GM21381 (cell line): ENCODE results near the gene MDM4.
"Not testable (repeated sequence)": the region's sequence is repeated elsewhere in the genome, so short reads cannot be mapped to it uniquely, and the experiment has no call there.

Experiments
- ATAC-seq: cut with Tn5 transposase; IDR thresholded peaks from one replicate; pipeline ENCODE4 v1.9.1; 2021; ENCODE audit warnings: mild to moderate bottlenecking, moderate library complexity; ENCODE audit not compliant: unreplicated experiment

Gene MDM4

DNA sequence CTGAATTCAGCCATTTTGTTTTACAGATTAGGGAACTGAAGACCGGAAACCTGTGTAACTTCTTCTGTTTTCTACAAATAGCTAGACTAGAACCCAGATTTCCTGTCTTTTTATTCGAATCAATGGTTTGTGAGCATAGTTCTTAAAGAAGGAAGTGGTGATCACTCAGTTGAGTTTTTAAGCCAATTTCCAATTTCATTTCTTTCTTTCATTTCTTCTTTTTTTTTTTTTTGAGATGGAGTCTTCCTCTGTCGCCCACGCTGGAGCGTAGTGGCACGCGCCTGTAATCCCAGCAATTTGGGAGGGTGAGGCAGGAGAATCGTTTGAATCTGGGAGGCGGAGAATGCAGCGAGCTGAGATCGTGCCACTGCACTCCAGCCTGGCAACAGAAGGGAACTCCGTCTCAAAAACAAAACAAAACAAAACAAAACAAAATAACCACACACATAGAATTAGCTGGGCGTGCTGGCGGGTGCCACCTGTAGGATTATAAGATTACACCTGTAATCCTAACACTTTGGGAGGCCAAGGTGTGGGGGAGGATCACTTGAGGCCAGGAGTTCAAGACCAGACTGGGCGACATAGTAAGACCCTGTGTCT lies 3.0 kb upstream of the MDM4 start:
- ATAC-seq: peak; percentile 33

- no peak for ATAC-seq
Measured at GRCh38 chr1:204514828-204515227, 1.4 kb upstream of the MDM4 start.

DNA sequence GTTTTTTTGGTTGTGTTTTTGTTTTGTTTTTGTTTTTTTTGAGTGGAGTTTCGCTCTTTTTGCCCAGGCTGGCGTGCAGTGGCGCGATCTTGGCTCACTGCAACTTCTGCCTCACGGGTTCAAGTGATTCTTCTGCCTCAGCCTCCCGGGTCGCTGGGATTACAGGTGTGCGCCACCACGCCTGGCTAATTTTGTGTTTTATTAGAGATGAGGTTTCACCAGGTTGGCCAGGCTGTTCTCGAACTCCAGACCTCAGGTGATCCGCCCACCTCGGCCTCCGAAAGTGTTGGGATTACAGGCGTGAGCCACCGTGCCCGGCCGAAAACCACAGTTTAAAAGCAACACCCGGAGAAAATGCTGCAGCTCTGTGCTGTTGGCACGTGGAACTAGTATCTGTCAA lies 1.2 kb downstream of the MDM4 start:
- not testable (repeated sequence) for ATAC-seq

GRCh38 chr1:204520834-204521709 lies 4.9 kb downstream of the MDM4 start:
- peak; percentile 45 for ATAC-seq

GRCh38 chr1:204521941-204522521 lies 5.8 kb downstream of the MDM4 start:
- ATAC-seq: not testable (repeated sequence)

- ATAC-seq: no peak
Measured at GRCh38 chr1:204523605-204524215, 7.5 kb downstream of the MDM4 start.

DNA sequence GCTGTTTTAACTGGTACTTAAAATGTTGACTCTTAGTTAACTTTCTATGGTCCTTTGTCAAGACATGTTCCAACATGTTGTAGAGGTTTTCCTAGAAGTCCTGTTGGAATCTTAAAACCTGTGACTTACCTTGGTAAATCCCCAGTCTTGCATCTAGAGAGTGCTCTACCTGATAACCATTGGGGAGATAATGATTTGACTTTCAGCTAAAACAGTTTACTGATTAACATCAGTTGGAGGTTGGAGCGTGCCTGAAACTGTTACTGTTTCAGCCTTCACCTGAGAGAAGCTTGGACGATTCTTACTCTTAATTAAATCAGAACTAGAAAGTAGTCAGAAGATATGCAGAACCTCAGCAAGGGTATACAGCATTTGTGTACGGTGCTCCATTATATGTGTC lies 8.8 kb downstream of the MDM4 start:
- ATAC-seq: no peak

DNA sequence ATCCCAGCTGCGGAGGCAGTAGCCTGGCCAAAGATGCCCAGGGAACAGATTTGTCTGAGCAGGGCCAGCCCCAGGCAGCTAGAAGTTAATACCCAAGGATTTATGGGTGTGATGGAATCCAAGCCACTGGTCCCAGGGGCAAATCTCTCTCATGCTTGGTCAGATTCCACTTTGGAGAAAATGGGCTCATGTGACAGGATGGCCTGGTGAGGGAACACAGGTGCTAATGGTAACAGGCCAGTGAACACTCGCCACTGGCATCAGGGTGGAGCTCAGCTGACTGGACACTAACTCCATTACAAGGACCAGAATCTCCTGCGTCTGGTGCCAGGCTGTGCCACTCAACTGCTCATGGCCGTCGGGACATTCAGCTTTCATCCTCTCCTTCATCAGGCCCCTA lies 12.0 kb downstream of the MDM4 start:
- no peak for ATAC-seq

DNA sequence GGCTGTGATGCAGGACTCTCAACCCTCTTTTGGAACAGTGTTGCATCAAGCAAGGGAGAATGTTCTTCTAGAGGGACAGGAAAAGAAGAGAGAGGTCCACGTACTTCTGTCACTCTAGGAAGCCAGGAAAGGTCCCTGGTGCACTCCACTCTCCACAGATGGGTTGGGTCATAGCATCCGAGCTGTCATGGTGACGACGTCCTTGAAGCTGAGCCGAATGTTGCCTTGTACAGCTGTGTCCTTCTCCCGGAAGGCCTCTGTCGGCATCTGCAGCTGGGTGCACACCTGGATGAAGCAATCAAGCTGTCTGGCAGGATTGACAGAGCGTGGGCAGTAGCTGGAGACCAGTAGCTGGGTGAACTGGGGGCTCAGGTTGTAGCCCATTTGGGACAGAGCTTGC lies 12.5 kb downstream of the MDM4 start:
- ATAC-seq: no peak

DNA sequence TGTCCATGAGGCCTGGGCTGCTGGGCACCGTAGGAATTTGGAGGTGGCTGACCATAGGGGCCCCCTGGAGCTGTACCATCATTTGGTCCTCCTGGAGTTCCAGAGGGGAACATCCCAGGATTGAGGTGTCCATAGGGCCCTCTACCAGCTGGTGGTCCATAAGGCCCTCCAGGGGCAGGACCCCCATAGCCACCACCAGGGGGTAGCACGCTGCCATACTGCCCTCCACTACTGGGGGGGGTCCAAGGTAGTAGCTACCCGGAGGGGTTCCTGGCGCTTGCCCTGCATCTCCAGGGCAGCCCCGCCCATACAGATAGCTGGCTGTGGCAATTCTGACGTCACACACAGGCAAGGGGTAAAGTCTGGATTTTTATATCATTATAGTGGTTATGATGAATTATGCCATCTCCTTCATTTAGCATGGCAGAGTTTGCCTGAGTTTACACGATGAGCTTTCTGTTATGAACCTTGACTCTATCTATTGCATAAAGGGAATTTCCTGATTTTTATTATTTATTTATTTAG lies 13.2 kb downstream of the MDM4 start:
- no peak for ATAC-seq

DNA sequence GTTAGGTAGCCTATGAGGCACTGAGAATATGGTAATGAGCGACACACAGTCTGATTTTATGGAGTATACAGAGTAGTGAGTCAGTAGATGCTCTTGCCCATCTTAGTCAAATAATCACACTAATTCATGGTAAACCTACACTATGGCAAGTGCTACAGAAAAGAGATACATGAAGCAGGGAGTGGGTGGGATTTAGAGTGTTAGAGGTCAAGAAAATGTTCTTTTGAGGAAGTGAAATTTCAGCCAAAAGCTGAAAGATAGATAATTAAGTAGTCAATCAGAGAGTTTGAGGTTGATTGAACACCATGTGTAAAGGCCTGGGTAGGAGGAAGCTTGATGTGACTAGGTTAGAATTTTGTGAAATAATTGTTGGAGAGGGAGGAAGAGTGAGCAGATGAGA lies 14.7 kb downstream of the MDM4 start:
- ATAC-seq: peak; percentile 86

DNA sequence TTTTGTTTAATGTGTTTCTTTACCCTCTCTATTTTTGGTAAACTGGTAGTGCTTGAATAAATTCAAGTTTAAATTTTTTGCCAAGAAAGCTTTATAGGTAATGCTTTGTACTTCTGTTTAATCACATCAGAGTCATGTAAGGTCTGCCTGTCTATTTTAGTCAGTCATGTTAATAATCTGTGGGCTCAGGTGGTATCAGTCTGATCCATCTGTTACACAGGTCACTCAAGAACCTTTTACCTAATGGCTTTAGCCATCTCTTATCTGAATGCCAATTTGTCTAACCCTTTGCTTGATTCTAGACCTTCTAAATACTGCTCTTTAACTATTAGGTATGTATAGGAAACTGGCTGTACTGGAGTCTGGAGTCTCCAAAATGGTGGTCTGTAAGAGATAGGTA lies 16.6 kb downstream of the MDM4 start:
- no peak for ATAC-seq

DNA sequence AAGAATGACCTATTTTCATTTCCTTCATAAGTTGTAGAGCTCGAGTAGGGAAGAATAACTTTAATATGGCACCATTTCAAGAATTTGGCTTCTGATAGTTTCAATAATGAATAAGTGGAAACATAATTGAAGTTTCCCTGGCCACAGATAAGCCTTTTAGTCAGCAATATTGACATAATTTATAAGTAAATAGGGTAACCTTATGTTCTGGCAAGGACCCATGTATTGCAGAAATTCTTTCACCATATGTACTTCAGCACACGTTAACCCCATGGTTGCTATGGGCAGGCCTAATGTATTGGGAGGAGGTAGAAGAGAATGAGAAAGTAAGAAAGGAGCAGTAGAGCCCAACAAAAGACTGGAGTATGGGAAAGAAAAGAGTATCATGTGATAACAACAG lies 25.4 kb downstream of the MDM4 start:
- no peak for ATAC-seq

- peak; percentile 56 for ATAC-seq
Measured at GRCh38 chr1:204544321-204544720, 28.1 kb downstream of the MDM4 start.

- ATAC-seq: no peak
Measured at GRCh38 chr1:204545202-204545601, 29.0 kb downstream of the MDM4 start.

GRCh38 chr1:204545881-204546280 lies 29.7 kb downstream of the MDM4 start:
- no peak for ATAC-seq

DNA sequence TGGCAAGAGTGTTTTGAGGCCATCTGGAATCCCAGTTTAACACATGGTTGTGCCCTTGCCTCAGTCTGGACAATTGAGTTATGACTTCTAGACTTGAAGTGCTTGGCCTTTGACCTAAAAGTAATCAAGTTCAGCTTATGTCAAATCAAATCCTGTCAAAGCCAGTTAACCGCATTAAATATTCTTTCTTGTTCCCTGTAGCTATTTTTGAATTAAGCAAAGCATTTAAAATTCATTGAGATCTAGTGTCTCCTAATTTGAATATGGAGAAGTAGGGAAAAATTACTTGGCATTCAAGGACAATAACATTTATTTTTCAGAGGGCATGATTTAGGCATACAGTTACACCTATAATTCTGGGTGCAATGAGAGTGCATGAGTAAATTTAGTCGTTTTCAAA lies 32.1 kb downstream of the MDM4 start:
- ATAC-seq: no peak

DNA sequence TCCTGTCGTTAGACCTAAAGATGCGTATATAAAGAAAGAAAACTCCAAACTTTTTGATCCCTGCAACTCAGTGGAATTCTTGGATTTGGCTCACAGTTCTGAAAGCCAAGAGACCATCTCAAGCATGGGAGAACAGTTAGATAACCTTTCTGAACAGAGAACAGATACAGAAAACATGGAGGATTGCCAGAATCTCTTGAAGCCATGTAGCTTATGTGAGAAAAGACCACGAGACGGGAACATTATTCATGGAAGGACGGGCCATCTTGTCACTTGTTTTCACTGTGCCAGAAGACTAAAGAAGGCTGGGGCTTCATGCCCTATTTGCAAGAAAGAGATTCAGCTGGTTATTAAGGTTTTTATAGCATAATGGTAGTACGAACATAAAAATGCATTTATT lies 33.1 kb downstream of the MDM4 start:
- ATAC-seq: no peak

DNA sequence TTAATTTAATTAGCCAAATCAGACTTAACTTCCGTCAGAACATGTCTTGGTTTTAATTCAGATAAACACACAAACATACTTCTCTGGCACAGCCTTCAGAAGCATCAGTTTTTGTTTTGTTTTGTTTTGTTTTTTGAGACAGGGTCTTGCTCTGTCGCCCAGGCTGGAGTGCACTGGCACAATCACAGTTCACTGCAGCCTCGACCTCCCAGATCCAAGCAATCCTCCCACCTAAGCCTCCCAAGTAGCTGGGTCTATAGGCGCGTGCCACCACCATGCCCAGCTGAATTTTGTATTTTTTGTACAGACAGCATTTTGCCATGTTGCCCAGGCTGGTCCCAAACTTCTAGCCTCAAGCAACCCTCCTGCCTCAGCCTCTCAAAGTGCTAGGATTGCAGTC lies 34.7 kb downstream of the MDM4 start:
- no peak for ATAC-seq

DNA sequence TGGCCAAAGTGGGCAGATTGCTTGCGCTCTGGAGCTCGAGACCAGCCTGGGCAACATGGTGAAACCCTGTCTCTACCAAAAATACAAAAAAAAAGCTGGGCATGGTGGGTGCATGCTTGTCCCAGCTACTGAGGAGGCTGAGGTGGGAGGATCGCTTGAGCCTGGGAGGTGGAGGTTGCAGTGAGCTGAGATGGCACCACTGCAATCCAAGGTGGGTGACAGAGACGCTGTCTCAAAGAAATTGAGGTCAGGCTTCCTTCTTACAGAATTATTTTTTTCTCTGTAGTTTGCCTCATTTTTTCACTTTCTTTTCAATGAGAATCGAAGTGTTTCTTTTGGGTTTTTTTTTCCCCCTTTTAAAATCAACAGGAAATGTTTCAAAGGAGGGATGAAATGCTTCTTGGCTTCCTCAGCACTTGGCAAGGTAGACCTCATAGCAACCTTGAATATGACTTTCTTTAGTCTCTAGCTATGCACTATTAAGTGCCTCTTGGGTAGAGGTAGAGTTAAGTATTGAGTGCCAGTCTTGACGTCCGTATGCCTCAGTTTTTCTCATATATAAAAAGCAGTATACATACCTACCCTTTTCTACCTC lies 40.3 kb downstream of the MDM4 start:
- ATAC-seq: no peak

DNA sequence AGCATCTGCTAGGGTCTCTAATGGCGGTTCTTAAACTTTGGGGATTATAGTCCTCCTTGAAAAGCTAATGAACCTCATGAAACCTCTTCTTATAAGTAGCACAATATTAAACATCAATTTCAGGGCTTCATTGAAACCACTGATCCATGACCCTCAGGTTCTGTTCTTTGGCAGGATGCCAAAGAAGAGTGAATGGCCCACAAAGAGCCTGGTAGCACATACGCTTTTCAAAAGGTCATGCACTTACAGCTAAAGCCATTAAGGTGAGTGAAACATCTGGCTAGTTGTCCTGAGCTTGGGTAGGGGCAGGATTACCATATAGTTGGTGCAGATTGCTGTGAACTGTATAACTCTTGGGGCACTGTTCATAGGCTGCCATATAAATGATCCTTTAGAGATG lies 42.3 kb downstream of the MDM4 start:
- ATAC-seq: no peak
